Fibroblast of lung (primary cell): ENCODE data around the gene KCNJ6.

Source experiments
- EZH2 ChIP-seq: IDR thresholded peaks from 2 replicates; pipeline ENCODE4 v1.5.1; 2012; ENCODE audit warnings: low read length, control low read depth, mild to moderate bottlenecking; ENCODE audit errors: missing control alignments
- TF ChIP-seq, protein P1 (sequence below), 2 donors: IDR thresholded peaks in 1 of 2; conservative IDR thresholded peaks in 1 of 2; 1 replicate in 1 of 2; 2 replicates in 1 of 2; pipeline ENCODE4 v1.5.1; 2011 to 2012; ENCODE audit warnings: low read length in 2 of 2, control low read depth in 1 of 2, inconsistent platforms in 1 of 2, low read depth in 1 of 2, mild to moderate bottlenecking in 1 of 2

DNA sequence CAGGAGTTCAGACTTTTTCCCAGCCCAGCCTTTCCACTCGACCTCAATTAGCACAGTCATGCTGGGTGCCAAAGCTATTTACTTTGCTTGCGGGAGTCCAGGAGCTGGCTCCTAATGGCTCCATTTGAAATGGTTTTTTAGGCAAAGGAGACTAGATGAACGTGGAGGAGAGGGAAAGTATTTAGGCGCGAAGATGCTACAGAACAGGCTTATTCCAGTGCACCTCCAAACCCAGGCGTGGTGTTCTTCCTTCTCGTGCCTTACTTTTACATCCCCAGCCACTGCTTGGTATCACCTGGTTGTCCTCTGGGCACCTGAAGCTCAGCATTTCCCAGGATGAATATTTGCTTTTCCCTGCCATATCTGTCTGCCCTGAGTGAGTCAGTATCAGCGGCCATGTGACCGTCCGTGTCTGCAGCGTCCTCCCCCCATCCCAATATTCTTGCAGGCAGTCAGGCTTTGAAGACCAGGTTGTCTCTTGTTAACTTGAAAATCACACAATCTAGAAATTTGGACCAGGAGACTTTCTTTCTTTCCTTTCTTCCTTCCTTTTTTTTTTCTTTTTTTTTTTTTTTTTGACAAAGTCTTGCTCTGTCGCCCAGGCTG lies 351.2 kb downstream of the KCNJ6 start:
- TF ChIP-seq EZH2 = no peak
- TF ChIP-seq, protein P1, sequence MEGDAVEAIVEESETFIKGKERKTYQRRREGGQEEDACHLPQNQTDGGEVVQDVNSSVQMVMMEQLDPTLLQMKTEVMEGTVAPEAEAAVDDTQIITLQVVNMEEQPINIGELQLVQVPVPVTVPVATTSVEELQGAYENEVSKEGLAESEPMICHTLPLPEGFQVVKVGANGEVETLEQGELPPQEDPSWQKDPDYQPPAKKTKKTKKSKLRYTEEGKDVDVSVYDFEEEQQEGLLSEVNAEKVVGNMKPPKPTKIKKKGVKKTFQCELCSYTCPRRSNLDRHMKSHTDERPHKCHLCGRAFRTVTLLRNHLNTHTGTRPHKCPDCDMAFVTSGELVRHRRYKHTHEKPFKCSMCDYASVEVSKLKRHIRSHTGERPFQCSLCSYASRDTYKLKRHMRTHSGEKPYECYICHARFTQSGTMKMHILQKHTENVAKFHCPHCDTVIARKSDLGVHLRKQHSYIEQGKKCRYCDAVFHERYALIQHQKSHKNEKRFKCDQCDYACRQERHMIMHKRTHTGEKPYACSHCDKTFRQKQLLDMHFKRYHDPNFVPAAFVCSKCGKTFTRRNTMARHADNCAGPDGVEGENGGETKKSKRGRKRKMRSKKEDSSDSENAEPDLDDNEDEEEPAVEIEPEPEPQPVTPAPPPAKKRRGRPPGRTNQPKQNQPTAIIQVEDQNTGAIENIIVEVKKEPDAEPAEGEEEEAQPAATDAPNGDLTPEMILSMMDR (conservative IDR thresholded peaks at IDR 0.05 in 1 of 2, IDR thresholded peaks at IDR 0.05 in 1 of 2; ENCODE audit: low read depth in 1 of 2, low read length in 2 of 2) = no peak
